GM18873 (cell line): Measurements from ENCODE around the gene IL4I1.

Experiments used
- ATAC-seq: cut with Tn5 transposase; IDR thresholded peaks from one replicate; pipeline ENCODE4 v1.9.1; 2021; ENCODE audit warnings: mild to moderate bottlenecking, moderate library complexity, moderate number of reproducible peaks; ENCODE audit not compliant: unreplicated experiment, low FRiP score

The IL4I1 gene

GRCh38 chr19:49840321-49840720 is 56.4 kb downstream of the IL4I1 start:
- no peak for ATAC-seq

- ATAC-seq: no peak
These were observed 57.0 kb downstream of the IL4I1 start for GRCh38 chr19:49839713-49840112.
